Endothelial cell of umbilical vein (primary cell): ENCODE data around the gene CST9L. TPM values are rescaled to one million over a fixed set of nuclear protein-coding genes. Genes with fewer than 3 reads are reported as not detected.

Source experiments
- BruUV-seq: library from RNA; stranded (reverse); fragments of 400-500 nt; replicated peaks from 2 replicates; lab custom pipeline; 2021; lab: Mats Ljungman, UMichigan
- CTCF ChIA-PET: fragments of 300-600, 350-600 bp; sonication (Branson Sonifier 250); formaldehyde crosslinking; loops from one replicate; lab custom pipeline; 2021; ENCODE audit warnings: antibody characterized with exemption, inconsistent platforms; lab: Charles Lee
- POLR2A ChIA-PET: fragments of 300-600, 350-600 bp; sonication (Branson Sonifier 250); formaldehyde crosslinking; loops from one replicate; lab custom pipeline; 2021; ENCODE audit warnings: antibody characterized with exemption, inconsistent platforms; lab: Charles Lee
- DNase-seq: peaks from one replicate; pipeline ENCODE4 v3.0.0-alpha.2; 2011; ENCODE audit warnings: low read depth, low spot score
- FAIRE-seq: peaks from 2 replicates; lab custom pipeline; 2011; peaks lifted over from hg19 to GRCh38; lab: Jason Lieb, UNC
- H2AFZ ChIP-seq: 2 replicates; pipeline ENCODE4 v1.6.0; 2012; ENCODE audit warnings: low read depth, low read length, control low read depth, inconsistent platforms
- H3K27ac ChIP-seq: 2 replicates; pipeline ENCODE4 v1.5.1; 2011; ENCODE audit warnings: low read depth, mild to moderate bottlenecking, control low read depth, low read length, moderate library complexity; ENCODE audit not compliant: insufficient read depth
- H3K27me3 ChIP-seq, 2 experiments: 2 replicates each; pipeline versions ENCODE4 v1.6.0 to v1.6.1; 2011; ENCODE audit warnings: low read length in 2 of 2, mixed read lengths in 1 of 2; ENCODE audit not compliant: control insufficient read depth in 2 of 2, insufficient read depth in 2 of 2
- H3K36me3 ChIP-seq, 2 experiments: 2 replicates in 1 of 2; 3 replicates in 1 of 2; pipeline ENCODE4 v1.5.1; 2011; ENCODE audit warnings: low read length in 2 of 2, mild to moderate bottlenecking in 1 of 2, moderate library complexity in 1 of 2; ENCODE audit not compliant: control insufficient read depth in 2 of 2, insufficient read depth in 2 of 2; ENCODE audit errors: extremely low read depth in 1 of 2
- H3K4me1 ChIP-seq: 3 replicates; pipeline ENCODE4 v1.5.1; 2011; ENCODE audit warnings: mild to moderate bottlenecking, low read length; ENCODE audit not compliant: control insufficient read depth, insufficient read depth; ENCODE audit errors: extremely low read depth
- H3K4me2 ChIP-seq: 2 replicates; pipeline ENCODE4 v1.6.1; 2011; ENCODE audit warnings: low read length, control low read depth, mixed read lengths; ENCODE audit not compliant: insufficient read depth
- H3K4me3 ChIP-seq, 3 experiments: fragments of 200-600 bp in 1 of 3; sonication (generic), shearing (Covaris generic) in 1 of 3; replicated peaks in 1 of 3; 2 replicates each; pipeline ENCODE4 v1.5.1; 2011 to 2016; ENCODE audit warnings: control low read depth in 3 of 3, low read length in 3 of 3, mild to moderate bottlenecking in 2 of 3, inconsistent platforms in 1 of 3, low read depth in 1 of 3, moderate library complexity in 1 of 3; ENCODE audit not compliant: insufficient read depth in 1 of 3
- H3K79me2 ChIP-seq: 2 replicates; pipeline ENCODE4 v1.6.0; 2012; ENCODE audit warnings: low read length, inconsistent platforms; ENCODE audit not compliant: control insufficient read depth, insufficient read depth
- H3K9ac ChIP-seq: replicated peaks from 2 replicates; pipeline ENCODE3; 2011; ENCODE audit warnings: low read length, control low read depth; ENCODE audit not compliant: insufficient read depth; ENCODE audit errors: extremely low read depth
- H3K9me1 ChIP-seq: replicated peaks from 3 replicates; pipeline ENCODE4 v1.6.0; 2011; ENCODE audit warnings: mild to moderate bottlenecking, low read length; ENCODE audit not compliant: control insufficient read depth, insufficient read depth; ENCODE audit errors: extremely low read depth
- H3K9me3 ChIP-seq: replicated peaks from 2 replicates; pipeline ENCODE4 v1.5.1; 2012; ENCODE audit warnings: low read length, inconsistent platforms; ENCODE audit not compliant: control insufficient read depth, insufficient read depth
- H4K20me1 ChIP-seq: replicated peaks from 2 replicates; pipeline ENCODE3; 2011; ENCODE audit warnings: mild to moderate bottlenecking, low read length; ENCODE audit not compliant: control insufficient read depth, insufficient read depth; ENCODE audit errors: extremely low read depth
- EZH2 ChIP-seq: IDR thresholded peaks from 2 replicates; pipeline ENCODE4 v1.6.1; 2012; ENCODE audit warnings: borderline replicate concordance, low read depth, mild to moderate bottlenecking, moderate library complexity, low read length, inconsistent platforms; ENCODE audit not compliant: severe bottlenecking
- FOS ChIP-seq: IDR thresholded peaks from 2 replicates; pipeline ENCODE4 v1.6.1; 2011; ENCODE audit warnings: mild to moderate bottlenecking, low read length, moderate library complexity, borderline replicate concordance; ENCODE audit not compliant: insufficient read depth
- GATA2 ChIP-seq: IDR thresholded peaks from 2 replicates; pipeline ENCODE4 v1.7.0; 2011; ENCODE audit warnings: low read depth, mild to moderate bottlenecking, moderate library complexity, mixed read lengths, low read length; ENCODE audit not compliant: insufficient read length, insufficient read depth
- JUN ChIP-seq: IDR thresholded peaks from 2 replicates; pipeline ENCODE4 v1.6.1; 2011; ENCODE audit warnings: borderline replicate concordance, low read depth; ENCODE audit not compliant: insufficient read length, insufficient read depth
- MYC ChIP-seq: IDR thresholded peaks from one replicate; pipeline ENCODE4 v1.6.1; 2011; ENCODE audit warnings: mild to moderate bottlenecking, low read depth, low read length
- POLR2A ChIP-seq: IDR thresholded peaks from 2 replicates; pipeline ENCODE4 v1.6.1; 2012; ENCODE audit warnings: low read depth, mild to moderate bottlenecking, control low read depth, low read length
- POLR2AphosphoS5 ChIP-seq: IDR thresholded peaks from 2 replicates; pipeline ENCODE4 v1.6.1; 2012; ENCODE audit warnings: low read depth, mild to moderate bottlenecking, control low read depth, low read length, moderate library complexity; ENCODE audit not compliant: insufficient read depth
- dilution Hi-C: fragments of 300-500 bp; cut with MboI; formaldehyde crosslinking; loops from one replicate; pipeline ENCODE4 v1.15.0; 2019; ENCODE audit warnings: low sequenced_read_pairs; ENCODE audit not compliant: extremely low pct_ligation_motif_present
- intact Hi-C: fragments of 100-400 bp; cut with micrococcal nuclease; formaldehyde crosslinking; loops from one replicate; pipeline ENCODE4 v1.10.0; 2022
- polyA plus RNA-seq, 4 experiments: library from polyadenylated mRNA; depleted of rRNA in 3 of 4; stranded (reverse) in 3 of 4; unstranded in 1 of 4; fragments of >200 nt; gene quantifications; 2 replicates each; pipeline versions ENCODE4 v1.2.1 to v1.2.3, GENCODE V29; 2011 to 2012; ENCODE audit warnings: missing spikeins in 1 of 4
- total RNA-seq: library from RNA; stranded (reverse); gene quantifications from 2 replicates; pipeline ENCODE4 v1.2.3, GENCODE V29; 2021
- TF ChIP-seq, protein P1 (sequence below), 2 donors: IDR thresholded peaks; 1 replicate in 1 of 2; 2 replicates in 1 of 2; pipeline ENCODE4 v1.5.1; 2011; ENCODE audit warnings: low read length in 2 of 2, mild to moderate bottlenecking in 2 of 2, moderate library complexity in 2 of 2, control low read depth in 1 of 2, inconsistent platforms in 1 of 2, low read depth in 1 of 2; ENCODE audit not compliant: insufficient read depth in 1 of 2; ENCODE audit errors: extremely low read depth in 1 of 2
- TF ChIP-seq, protein P2 (sequence below): IDR thresholded peaks from 2 replicates; pipeline ENCODE4 v1.6.1; 2011; ENCODE audit not compliant: insufficient read depth, insufficient read length

CST9L gene
- total and polyA plus RNA-seq, 2 donors (not counting 3 experiments of a cell fraction or from before 2014, with no cell fraction given) = not detected

DNA sequence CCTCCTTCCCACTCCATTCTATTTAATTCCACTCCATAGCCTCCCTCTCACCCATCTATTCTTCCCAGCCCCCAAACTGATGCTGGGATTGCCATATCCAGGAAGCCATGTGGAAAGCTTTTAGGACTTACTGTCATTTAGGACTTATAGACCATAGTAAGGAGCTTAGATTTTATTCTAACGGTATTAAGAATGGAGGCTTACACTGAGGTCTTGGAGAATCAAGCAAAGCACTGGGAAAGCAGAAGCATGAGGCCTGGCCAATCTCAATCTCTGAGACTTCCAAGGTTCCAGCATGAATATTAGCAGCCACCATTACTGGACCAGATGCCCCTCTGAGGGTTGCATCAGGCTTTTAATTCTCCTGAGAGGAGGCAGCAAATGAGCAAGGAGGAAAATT lies 36.0 kb upstream of the CST9L start:
- ChIA-PET POLR2A (no interaction called here), CTCF (interaction anchor here (1.0 to 2.2 kb wide), 2 partner anchors 160 to 162 kb away, joined by 3 to 8 read pairs; no protein-coding TSS in a partner anchor)
- FAIRE-seq = no peak

More for the DNA sequence above, 36.0 kb upstream of the CST9L start:
- DNase-seq = no peak
- dilution Hi-C loops = no loop called here
- no peaks in the 10 kb centered on the region for H3K4me1 ChIP-seq
- no peaks in the 10 kb centered on the region for H4K20me1 ChIP-seq
- BruUV-seq = no TSS peak
- intact Hi-C loops = loop anchor here (10.0 kb wide), 3 partner anchors 60 to 920 kb away; partner anchors contain the start of gene THBD
- no peak overlapping the region for H3K4me3 ChIP-seq
- no peaks in the 10 kb centered on the region for H3K9me1 ChIP-seq
- no peaks in the 10 kb centered on the region for H3K79me2 ChIP-seq
- H2AFZ ChIP-seq = no peak overlapping the region
- no peaks in the 10 kb centered on the region for H3K36me3 ChIP-seq
- peaks cover 9 to 12% of the 10 kb centered on the region in 2 experiments for H3K27me3 ChIP-seq
- H3K27ac ChIP-seq = no peak overlapping the region
- H3K9ac ChIP-seq = no peak overlapping the region
- no peaks in the 10 kb centered on the region for H3K9me3 ChIP-seq
- TF ChIP-seq FOS = no peak
- TF ChIP-seq, protein P1, sequence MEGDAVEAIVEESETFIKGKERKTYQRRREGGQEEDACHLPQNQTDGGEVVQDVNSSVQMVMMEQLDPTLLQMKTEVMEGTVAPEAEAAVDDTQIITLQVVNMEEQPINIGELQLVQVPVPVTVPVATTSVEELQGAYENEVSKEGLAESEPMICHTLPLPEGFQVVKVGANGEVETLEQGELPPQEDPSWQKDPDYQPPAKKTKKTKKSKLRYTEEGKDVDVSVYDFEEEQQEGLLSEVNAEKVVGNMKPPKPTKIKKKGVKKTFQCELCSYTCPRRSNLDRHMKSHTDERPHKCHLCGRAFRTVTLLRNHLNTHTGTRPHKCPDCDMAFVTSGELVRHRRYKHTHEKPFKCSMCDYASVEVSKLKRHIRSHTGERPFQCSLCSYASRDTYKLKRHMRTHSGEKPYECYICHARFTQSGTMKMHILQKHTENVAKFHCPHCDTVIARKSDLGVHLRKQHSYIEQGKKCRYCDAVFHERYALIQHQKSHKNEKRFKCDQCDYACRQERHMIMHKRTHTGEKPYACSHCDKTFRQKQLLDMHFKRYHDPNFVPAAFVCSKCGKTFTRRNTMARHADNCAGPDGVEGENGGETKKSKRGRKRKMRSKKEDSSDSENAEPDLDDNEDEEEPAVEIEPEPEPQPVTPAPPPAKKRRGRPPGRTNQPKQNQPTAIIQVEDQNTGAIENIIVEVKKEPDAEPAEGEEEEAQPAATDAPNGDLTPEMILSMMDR (IDR thresholded peaks at IDR 0.05; ENCODE audit: extremely low read depth in 1 of 2, insufficient read depth in 1 of 2, low read depth in 1 of 2, low read length in 2 of 2) = no peak
- TF ChIP-seq MYC = no peak
- TF ChIP-seq, protein P2, sequence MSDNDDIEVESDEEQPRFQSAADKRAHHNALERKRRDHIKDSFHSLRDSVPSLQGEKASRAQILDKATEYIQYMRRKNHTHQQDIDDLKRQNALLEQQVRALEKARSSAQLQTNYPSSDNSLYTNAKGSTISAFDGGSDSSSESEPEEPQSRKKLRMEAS = no peak
- no peak for TF ChIP-seq POLR2AphosphoS5
- TF ChIP-seq JUN = no peak
- no peak for TF ChIP-seq POLR2A
- no peak for TF ChIP-seq EZH2
- no peak for TF ChIP-seq GATA2
- no peak overlapping the region for H3K4me2 ChIP-seq
